ENCODE results near the gene SLC22A25. TPM values are rescaled to one million over a fixed set of nuclear protein-coding genes. Genes with fewer than 3 reads are reported as not detected.
"Not testable (repeated sequence)": the region's sequence is repeated elsewhere in the genome, so short reads cannot be mapped to it uniquely, and the experiment has no call there.

Gene SLC22A25
- polyA plus RNA-seq, 1 donor (not counting 4 experiments of a cell fraction or from before 2014, with no cell fraction given), result not detected

DNA sequence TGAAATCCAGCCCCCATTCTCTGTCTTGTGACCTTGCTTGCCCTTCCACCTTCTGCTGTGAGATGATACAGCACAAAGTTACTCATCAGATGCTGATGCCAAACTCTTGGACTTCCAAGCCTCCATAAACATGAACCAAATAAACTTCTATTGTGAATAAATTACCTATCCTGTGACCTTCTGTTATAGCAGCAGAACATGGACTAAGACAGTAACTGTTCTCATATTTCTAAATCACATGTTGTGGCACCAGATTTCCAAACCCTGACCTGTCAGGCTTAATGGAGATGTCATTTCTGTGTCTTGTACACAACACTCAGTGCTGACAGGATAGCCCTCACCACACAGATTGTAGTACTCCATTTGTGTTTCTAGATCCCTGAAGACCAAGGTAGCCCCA lies 6.0 kb downstream of the SLC22A25 start:
- no peak for DNase-seq (ENCODE audit: low read depth, low spot score)
- Histone ChIP-seq H3K9me3 (ENCODE audit: control insufficient read depth, low read depth, low read length) (no peaks in the 10 kb centered on the region), H3K79me2 (ENCODE audit: control insufficient read depth, insufficient read depth, low read length) (no peaks in the 10 kb centered on the region), H3K4me2 (ENCODE audit: control insufficient read depth, extremely low read depth, insufficient read depth, low read depth, low read length) (no peak overlapping the region), H3K27ac (ENCODE audit: control insufficient read depth, insufficient read depth, low read length) (no peak overlapping the region), H2AFZ (ENCODE audit: control insufficient read depth, low read length) (no peak overlapping the region), H3K9ac (ENCODE audit: control insufficient read depth, extremely low read depth, insufficient read depth, low read length) (no peak overlapping the region), H4K20me1 (ENCODE audit: control insufficient read depth, extremely low read depth, insufficient read depth, low read length) (no peaks in the 10 kb centered on the region), H3K27me3 (ENCODE audit: control insufficient read depth, extremely low read depth, insufficient read depth, low read length) (no peaks in the 10 kb centered on the region), H3K4me3 (ENCODE audit: control insufficient read depth in 2 of 3, extremely low read depth in 1 of 3, insufficient read depth in 2 of 3, low read depth in 1 of 3, low read length in 3 of 3) (no peak overlapping the region), H3K4me1 (ENCODE audit: control insufficient read depth, extremely low read depth, insufficient read depth, low read length) (no peaks in the 10 kb centered on the region), H3K36me3 (ENCODE audit: control insufficient read depth in 2 of 2, extremely low read depth in 1 of 2, insufficient read depth in 2 of 2, low read length in 2 of 2) (no peaks in the 10 kb centered on the region), H3K9me1 (ENCODE audit: control insufficient read depth, extremely low read depth, insufficient read depth, low read length) (no peaks in the 10 kb centered on the region)
- FAIRE-seq, result no peak
- dilution Hi-C loops (cut with MboI; ENCODE audit: extremely low pct_ligation_motif_present, low sequenced_read_pairs), result no loop called here
- no peak for TF ChIP-seq EZH2 (IDR thresholded peaks at IDR 0.05; ENCODE audit: low read length)

DNA sequence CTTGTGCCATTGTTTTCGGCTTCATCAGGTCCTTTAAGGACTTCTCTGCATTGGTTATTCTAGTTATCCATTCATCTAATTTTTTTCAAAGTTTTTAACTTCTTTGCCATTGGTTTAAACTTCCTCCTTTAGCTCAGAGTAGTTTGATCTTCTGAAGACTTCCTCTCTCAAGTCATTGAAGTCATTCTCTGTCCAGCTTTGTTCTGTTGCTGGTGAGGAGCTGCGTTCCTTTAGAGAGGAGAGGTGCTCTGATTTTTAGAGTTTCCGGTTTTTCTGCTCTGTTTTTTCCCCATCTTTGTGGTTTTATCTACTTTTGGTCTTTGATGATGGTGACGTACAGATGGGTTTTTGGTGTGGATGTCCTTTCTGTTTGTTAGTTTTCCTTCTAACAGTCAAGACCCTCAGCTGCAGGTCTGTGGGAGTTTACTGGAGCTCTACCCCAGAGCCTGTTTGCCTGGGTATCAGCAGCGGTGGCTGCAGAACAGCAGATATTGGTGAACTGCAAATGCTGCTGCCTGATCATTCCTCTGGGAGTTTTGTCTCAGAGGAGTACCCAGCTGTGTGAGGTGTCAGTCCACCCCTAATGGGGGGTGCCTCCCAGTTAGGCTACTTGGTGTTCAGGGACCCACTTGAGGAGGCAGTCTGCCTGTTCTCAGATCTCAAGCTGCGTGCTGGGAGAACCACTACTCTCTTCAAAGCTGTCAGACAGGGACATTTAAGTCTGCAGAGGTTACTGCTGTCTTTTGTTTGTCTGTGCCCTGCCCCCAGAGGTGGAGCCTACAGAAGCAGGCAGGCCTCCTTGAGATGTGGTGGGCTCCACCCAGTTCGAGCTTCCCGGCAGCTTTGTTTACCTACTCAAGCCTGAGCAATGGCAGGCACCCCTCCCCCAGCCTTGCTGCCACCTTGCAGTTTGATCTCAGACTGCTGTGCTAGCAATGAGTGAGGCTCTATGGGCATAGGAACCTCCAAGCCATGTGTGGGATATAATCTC lies 7.6 kb downstream of the SLC22A25 start:
- H3K4me3 ChIP-seq (ENCODE audit: control insufficient read depth in 2 of 3, extremely low read depth in 1 of 3, insufficient read depth in 2 of 3, low read depth in 1 of 3, low read length in 3 of 3); H3K79me2 ChIP-seq (ENCODE audit: control insufficient read depth, insufficient read depth, low read length); H4K20me1 ChIP-seq (ENCODE audit: control insufficient read depth, extremely low read depth, insufficient read depth, low read length); H3K9me3 ChIP-seq (ENCODE audit: control insufficient read depth, low read depth, low read length); FAIRE-seq; H3K27ac ChIP-seq (ENCODE audit: control insufficient read depth, insufficient read depth, low read length); H3K36me3 ChIP-seq (ENCODE audit: control insufficient read depth in 2 of 2, extremely low read depth in 1 of 2, insufficient read depth in 2 of 2, low read length in 2 of 2); H3K9me1 ChIP-seq (ENCODE audit: control insufficient read depth, extremely low read depth, insufficient read depth, low read length); DNase-seq (ENCODE audit: low read depth, low spot score); dilution Hi-C loops (cut with MboI; ENCODE audit: extremely low pct_ligation_motif_present, low sequenced_read_pairs); H3K9ac ChIP-seq (ENCODE audit: control insufficient read depth, extremely low read depth, insufficient read depth, low read length); H3K27me3 ChIP-seq (ENCODE audit: control insufficient read depth, extremely low read depth, insufficient read depth, low read length); H2AFZ ChIP-seq (ENCODE audit: control insufficient read depth, low read length); H3K4me2 ChIP-seq (ENCODE audit: control insufficient read depth, extremely low read depth, insufficient read depth, low read depth, low read length); H3K4me1 ChIP-seq (ENCODE audit: control insufficient read depth, extremely low read depth, insufficient read depth, low read length): not testable (repeated sequence)

DNA sequence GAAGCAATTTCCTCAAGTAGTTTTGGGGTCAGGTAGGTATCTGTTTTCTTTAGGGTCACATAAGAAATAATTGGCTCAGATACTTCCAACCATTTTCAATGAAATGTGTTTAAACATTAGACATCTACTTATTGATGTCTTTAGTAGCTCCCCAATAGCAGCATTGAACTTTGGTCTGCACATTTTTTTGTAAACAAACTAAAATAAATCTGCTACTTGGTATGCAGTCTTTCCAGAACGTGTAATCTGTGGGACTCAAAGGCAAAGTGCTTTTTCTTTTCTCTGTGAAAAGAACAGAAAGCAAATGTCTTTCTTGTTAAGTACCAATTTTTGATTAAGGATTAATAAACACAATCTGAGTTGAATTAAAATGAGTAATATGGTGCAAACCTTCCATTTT lies 13.6 kb downstream of the SLC22A25 start:
- no peak for FAIRE-seq
- Histone ChIP-seq H3K4me2 (ENCODE audit: control insufficient read depth, extremely low read depth, insufficient read depth, low read depth, low read length) (no peak overlapping the region), H3K27me3 (ENCODE audit: control insufficient read depth, extremely low read depth, insufficient read depth, low read length) (no peaks in the 10 kb centered on the region), H3K4me1 (ENCODE audit: control insufficient read depth, extremely low read depth, insufficient read depth, low read length) (no peaks in the 10 kb centered on the region), H2AFZ (ENCODE audit: control insufficient read depth, low read length) (no peak overlapping the region), H3K36me3 (ENCODE audit: control insufficient read depth in 2 of 2, extremely low read depth in 1 of 2, insufficient read depth in 2 of 2, low read length in 2 of 2) (no peaks in the 10 kb centered on the region), H3K9me3 (ENCODE audit: control insufficient read depth, low read depth, low read length) (no peaks in the 10 kb centered on the region), H3K79me2 (ENCODE audit: control insufficient read depth, insufficient read depth, low read length) (no peaks in the 10 kb centered on the region), H3K9ac (ENCODE audit: control insufficient read depth, extremely low read depth, insufficient read depth, low read length) (no peak overlapping the region), H3K4me3 (ENCODE audit: control insufficient read depth in 2 of 3, extremely low read depth in 1 of 3, insufficient read depth in 2 of 3, low read depth in 1 of 3, low read length in 3 of 3) (no peak overlapping the region), H3K27ac (ENCODE audit: control insufficient read depth, insufficient read depth, low read length) (no peak overlapping the region), H4K20me1 (ENCODE audit: control insufficient read depth, extremely low read depth, insufficient read depth, low read length) (no peaks in the 10 kb centered on the region), H3K9me1 (ENCODE audit: control insufficient read depth, extremely low read depth, insufficient read depth, low read length) (no peaks in the 10 kb centered on the region)
- dilution Hi-C loops (cut with MboI; ENCODE audit: extremely low pct_ligation_motif_present, low sequenced_read_pairs), result no loop called here
- TF ChIP-seq EZH2 (IDR thresholded peaks at IDR 0.05; ENCODE audit: low read length), result no peak
- TF ChIP-seq, protein P1, sequence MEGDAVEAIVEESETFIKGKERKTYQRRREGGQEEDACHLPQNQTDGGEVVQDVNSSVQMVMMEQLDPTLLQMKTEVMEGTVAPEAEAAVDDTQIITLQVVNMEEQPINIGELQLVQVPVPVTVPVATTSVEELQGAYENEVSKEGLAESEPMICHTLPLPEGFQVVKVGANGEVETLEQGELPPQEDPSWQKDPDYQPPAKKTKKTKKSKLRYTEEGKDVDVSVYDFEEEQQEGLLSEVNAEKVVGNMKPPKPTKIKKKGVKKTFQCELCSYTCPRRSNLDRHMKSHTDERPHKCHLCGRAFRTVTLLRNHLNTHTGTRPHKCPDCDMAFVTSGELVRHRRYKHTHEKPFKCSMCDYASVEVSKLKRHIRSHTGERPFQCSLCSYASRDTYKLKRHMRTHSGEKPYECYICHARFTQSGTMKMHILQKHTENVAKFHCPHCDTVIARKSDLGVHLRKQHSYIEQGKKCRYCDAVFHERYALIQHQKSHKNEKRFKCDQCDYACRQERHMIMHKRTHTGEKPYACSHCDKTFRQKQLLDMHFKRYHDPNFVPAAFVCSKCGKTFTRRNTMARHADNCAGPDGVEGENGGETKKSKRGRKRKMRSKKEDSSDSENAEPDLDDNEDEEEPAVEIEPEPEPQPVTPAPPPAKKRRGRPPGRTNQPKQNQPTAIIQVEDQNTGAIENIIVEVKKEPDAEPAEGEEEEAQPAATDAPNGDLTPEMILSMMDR (optimal IDR thresholded peaks at IDR 0.05 in 1 of 3, IDR thresholded peaks at IDR 0.05 in 1 of 3, conservative IDR thresholded peaks at IDR 0.05 in 1 of 3; ENCODE audit: extremely low read depth in 1 of 3, insufficient read depth in 2 of 3, low read length in 3 of 3), result no peak
- no peak for DNase-seq (ENCODE audit: low read depth, low spot score)

Data from keratinocyte (primary cell).